Left renal pelvis (tissue), 4 donors: ENCODE data around the gene SLC18A3. TPM values are rescaled to one million over a fixed set of nuclear protein-coding genes. Genes with fewer than 3 reads are reported as not detected.

ENCODE experiments used
- DNase-seq, 4 donors: peaks; one replicate each; pipeline ENCODE4 v3.0.0-alpha.2; 2013; ENCODE audit warnings: low read depth in 4 of 4, low spot score in 3 of 4
- polyA plus RNA-seq, 4 donors: library from polyadenylated mRNA; unstranded; fragments of 120-200 nt; gene quantifications; one replicate each; pipeline ENCODE4 v1.2.1, GENCODE V29; 2013; ENCODE audit not compliant: insufficient read length in 4 of 4

The SLC18A3 gene
- polyA plus RNA-seq, 4 donors: not detected

DNA sequence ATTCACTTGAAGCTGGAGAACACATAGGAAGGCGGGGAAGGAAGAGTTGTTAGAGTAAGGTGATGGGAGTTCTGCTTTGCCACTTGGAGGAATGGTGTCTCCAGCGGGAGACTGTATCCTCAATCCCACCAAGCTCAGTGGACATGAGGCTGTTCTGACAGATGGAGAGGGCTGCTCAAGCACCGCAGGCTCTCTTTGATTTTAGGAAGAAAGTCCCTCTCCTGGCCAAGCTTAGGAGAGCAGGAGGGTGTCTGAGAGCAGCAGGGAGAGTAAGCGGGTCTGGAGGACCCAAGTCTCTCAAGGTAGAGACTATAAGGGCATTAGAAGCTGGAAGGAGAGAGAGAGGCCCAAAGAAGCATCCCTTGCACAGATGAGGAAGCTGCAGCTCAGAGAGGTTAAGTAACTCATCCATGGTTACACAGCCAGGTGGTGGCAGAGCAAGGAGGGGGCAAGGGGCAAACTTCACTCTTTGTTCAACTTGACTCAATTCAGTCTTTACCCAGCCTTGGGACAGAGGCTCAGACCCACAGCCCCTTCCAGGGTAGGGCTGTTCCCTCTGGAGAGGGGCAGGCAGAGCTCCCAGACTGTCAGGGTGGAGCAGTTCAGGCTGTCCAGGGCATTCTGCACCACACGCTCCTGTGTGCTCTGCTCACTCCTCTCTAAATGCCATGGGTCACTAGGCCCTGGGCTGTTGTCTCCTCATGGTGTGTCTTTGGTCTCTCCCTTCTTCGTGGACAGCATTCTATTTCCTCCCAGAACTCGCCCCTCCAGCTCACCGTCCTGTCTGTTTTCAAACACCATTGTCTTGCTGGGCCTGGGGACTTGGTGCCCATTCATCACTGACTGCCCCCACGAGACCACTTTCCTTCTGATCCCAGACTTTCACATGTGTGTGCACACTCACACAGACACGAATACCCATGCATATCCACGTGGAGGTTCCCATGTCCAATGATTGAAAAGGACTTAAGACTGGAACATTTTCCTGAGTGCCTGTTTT, 12.6 kb downstream of the SLC18A3 start:
- DNase-seq: no peak

DNA sequence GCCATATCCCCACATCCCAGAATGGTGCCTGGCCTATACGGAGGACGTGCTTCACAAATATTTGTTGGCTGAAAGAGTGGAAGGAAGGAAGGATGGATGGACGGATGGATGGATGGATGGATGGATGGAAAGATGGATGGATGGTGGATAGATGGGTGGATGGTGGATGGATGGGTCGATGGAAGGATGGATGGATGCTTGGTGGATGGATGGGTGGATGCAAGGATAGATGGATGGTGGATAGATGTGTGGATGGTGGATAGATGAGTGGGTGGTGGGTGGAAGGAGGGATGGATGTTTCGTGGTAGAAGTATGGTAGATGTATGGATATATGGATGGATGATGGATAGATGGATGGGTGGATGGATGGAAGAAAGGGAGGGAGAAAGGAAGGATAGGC, 14.5 kb downstream of the SLC18A3 start:
- no peak for DNase-seq

GRCh38 chr10:49625411-49625810, 15.3 kb downstream of the SLC18A3 start:
- DNase-seq: no peak

DNA sequence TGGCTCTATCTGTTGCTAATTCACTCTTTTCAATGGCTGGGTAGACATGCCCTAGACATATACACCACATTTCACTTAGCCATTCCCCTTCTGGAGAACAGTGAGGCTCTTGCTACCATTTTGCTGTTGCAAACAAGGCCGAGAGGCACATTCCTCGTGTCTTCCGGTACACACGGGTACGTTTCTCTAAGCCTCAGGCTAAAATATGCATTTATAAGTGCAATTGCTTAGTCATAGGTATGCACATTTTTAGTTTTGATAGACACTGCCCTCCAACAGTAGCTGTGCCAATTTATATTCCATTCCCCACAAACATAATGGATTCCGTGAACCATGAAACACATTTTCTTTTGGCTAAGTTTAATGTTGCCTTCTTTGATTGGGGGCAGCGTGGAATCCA, 16.9 kb downstream of the SLC18A3 start:
- no peak for DNase-seq

GRCh38 chr10:49627644-49628247, 17.6 kb downstream of the SLC18A3 start:
- no peak for DNase-seq

- DNase-seq: no peak
Observed at GRCh38 chr10:49628599-49628998, 18.5 kb downstream of the SLC18A3 start.

DNA sequence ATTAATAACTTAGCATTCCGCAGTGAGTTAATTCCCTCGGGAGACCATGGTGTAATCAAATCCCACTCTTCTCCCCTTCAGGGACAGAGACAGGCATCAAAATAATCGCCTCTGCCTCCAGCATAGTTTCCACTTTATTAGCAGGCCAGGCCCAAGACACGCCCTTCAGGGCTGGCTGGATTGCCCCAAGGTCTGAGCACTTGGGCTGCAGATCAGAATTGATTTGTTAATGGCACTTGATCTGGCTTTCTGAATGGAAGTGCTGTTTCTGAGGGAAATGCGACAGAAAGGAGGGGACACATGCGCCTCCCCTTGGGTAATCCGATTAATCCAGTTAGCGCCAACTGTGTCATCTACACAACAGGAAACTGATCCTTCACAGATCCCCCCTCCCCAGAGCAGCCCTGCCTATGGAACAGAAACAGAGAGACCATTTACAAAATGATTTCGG, 19.3 kb downstream of the SLC18A3 start:
- no peak for DNase-seq

- no peak for DNase-seq
Observed at GRCh38 chr10:49631975-49632374, 21.9 kb downstream of the SLC18A3 start.

GRCh38 chr10:49632406-49633317, 22.6 kb downstream of the SLC18A3 start:
- DNase-seq: no peak

- no peak for DNase-seq
Observed at GRCh38 chr10:49633327-49634068, 23.4 kb downstream of the SLC18A3 start.

DNA sequence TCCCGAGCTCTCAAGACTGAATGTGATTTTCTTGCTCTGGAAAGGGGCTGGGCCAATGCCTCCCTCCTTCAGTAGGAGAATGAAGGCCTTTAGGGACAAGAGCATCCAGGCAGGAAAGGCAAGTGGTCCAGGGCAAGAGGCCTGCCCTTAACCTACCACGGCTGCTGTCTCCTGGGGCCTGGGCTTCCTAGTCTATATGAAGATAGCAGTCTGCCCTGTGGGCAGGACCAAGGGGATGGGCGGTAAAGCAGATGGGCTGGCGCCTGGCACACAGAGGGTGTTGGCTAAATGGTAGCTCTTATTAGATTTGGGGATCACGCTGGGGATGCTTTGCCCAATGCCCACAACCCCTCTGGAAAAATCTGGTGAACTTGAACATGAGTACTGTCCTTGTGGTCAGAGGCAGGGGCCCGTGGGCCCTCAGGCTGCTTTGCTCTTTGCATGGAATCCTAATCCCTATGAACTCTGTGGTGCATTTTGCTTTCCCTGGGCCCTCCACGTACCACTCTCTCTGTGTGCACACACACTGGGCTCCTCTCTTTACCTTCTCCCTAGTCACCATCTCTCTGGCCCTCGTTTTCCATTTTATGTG, 24.1 kb downstream of the SLC18A3 start:
- no peak for DNase-seq

DNA sequence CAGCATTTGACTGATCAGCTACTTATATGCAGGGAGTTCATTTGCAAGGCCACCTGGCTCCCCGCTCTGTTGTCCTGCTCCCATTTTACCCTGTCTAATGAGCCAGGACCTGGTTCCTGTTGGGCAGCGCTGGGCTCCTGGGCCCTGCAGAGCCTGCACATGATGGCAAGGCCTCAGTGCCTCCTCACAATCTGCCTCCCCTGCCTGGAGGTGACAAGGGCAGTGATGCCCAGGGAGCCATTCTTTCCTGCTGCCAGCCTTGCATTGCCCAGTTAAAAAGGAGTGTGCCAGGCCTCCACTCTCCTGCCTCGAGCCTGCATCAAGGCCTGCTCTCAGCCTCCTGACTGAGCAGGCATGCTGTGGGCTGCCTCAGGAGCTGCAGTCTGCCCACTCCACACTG, 32.2 kb downstream of the SLC18A3 start:
- DNase-seq: no peak

DNA sequence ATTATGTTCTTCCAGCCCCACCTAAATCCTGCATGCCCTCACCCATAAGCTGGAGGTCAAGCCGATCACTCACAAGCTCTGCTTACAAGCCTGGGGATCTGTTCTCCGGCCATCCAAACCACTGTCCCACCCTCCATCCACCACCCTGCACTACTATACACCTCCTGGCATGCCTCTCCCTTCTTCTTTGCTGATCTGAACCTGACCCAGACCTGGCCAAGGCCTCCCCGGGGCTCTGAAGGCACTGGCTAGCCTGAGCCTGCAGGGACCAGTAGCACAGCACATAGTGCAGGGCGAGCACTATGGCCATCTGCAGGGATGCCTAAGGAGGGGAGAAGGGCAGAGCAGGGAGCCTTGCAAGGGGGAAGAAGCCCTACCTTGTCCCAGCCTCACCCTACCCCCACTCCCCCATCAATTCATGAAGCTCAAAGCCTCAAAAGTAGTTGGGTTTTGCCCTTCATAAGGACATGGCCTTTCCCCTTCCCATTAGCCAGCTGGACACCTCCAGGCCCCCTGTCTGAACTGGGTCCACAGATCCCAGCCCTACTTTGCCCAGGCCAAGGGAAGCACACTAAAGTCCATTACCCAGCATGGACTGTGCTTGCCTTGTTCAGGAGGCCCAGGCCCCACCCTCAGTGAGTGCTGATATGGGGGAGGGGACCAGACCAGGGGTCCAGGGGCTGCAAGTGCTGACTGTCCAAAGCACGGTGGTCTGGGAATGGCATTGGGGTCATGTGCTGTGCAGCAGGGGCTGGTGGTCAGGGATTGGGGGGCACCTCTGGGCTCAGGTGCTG, 33.3 kb downstream of the SLC18A3 start:
- DNase-seq: no peak

DNA sequence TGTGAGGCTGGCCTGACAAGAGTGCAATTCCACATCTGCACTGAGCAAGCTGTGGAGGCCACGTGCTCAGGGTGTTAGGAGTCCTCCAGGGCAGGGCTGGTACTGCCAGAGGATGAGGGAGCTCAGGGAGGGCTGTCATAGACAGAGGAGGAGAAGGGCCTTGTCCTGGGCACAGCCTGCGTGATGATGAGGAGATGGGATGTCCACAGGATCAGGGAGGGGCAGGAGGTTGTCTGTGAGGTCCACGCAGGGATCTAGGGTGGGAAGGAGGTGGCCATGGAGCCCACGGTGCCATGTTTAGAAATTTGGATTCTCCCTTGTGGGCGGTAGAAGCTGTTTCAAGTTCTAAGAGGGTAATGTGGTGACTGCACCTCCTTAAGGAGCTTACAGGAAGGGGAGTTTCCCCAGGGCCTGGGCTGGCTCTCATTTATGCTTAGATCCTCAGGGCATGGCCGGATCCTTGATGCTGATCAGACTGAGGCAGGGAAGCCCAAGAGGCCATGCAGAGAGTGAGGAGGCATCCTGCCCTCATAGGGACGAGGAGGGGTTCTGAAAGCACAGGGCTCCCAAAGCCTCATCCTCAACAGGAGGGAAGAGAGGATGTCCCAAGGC, 34.0 kb downstream of the SLC18A3 start:
- no peak for DNase-seq

DNA sequence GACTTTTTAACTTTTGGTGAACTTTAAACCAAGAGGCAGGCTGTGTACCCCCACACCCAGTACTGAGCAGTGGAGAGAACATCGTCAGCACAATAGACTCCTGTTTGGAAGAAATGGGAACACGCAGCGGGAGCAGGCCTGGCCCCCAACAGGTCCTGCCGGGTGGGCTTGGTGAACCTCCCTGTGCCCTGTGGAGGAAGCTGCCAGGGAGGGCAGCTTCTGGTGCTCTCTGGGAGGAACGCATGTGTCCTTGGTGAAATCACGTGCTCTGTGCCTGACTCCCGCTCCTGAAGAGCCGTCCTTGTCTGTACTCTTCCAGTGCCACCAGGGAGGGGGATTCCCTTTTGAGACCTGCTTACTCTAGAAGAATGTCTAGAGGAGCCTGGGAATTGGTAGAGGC, 35.3 kb downstream of the SLC18A3 start:
- DNase-seq: no peak

GRCh38 chr10:49645871-49646870, 36.1 kb downstream of the SLC18A3 start:
- no peak for DNase-seq

DNA sequence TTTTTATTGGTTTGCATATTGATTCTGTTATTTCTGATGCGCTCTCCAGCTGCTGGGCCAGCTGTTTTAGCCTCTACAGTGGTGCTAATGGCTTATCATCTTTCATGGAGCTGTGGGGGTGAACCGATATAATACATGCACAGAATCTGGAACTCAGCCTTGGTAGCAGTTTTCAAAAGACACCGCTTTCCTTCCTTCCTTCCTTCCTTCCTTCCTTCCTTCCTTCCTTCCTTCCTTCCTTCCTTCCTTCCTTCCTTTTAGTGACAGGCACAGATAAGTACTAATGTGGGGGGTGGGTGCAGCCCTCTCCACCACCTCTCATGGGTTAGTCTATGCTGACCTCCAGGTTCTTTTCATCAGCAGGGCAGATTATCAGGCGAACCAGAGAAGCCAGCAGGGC, 37.4 kb downstream of the SLC18A3 start:
- no peak for DNase-seq
